ENCODE results near the gene KCTD20.

DNA sequence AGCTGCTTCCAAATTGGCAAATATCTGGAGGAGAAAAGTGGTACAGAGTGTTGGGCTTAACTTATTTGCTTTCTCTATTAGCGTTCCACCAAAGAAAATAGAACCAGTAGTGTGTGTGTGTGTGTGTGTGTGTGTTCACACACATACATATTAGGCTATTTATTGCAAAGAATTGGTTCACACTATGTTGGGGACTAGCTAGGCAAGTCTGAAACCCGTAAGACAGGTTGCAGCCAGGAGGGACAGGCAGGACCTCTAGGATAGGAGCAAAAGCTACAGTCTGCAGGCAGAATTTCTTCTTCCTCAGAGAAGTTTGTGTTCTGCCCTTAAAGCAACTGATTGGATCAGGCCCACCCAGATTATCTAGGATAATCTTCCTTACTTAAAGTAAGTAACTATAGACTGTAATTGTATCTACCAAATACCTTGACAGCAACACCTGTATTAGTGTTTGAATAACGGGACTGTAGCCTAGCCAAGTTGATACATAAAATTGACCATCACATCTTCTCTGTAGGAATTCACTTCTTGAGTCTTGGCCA, 12.8 kb downstream of the KCTD20 start:
- TF ChIP-seq, protein P1, sequence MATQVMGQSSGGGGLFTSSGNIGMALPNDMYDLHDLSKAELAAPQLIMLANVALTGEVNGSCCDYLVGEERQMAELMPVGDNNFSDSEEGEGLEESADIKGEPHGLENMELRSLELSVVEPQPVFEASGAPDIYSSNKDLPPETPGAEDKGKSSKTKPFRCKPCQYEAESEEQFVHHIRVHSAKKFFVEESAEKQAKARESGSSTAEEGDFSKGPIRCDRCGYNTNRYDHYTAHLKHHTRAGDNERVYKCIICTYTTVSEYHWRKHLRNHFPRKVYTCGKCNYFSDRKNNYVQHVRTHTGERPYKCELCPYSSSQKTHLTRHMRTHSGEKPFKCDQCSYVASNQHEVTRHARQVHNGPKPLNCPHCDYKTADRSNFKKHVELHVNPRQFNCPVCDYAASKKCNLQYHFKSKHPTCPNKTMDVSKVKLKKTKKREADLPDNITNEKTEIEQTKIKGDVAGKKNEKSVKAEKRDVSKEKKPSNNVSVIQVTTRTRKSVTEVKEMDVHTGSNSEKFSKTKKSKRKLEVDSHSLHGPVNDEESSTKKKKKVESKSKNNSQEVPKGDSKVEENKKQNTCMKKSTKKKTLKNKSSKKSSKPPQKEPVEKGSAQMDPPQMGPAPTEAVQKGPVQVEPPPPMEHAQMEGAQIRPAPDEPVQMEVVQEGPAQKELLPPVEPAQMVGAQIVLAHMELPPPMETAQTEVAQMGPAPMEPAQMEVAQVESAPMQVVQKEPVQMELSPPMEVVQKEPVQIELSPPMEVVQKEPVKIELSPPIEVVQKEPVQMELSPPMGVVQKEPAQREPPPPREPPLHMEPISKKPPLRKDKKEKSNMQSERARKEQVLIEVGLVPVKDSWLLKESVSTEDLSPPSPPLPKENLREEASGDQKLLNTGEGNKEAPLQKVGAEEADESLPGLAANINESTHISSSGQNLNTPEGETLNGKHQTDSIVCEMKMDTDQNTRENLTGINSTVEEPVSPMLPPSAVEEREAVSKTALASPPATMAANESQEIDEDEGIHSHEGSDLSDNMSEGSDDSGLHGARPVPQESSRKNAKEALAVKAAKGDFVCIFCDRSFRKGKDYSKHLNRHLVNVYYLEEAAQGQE (IDR thresholded peaks at IDR 0.05) = no peak
- TF ChIP-seq FOXA1 (IDR thresholded peaks at IDR 0.05) (no peak), SP1 (IDR thresholded peaks at IDR 0.05) (no peak), RAD21 (IDR thresholded peaks at IDR 0.05) (no peak)
- TF ChIP-seq, protein P2, sequence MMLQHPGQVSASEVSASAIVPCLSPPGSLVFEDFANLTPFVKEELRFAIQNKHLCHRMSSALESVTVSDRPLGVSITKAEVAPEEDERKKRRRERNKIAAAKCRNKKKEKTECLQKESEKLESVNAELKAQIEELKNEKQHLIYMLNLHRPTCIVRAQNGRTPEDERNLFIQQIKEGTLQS (IDR thresholded peaks at IDR 0.05) = no peak
- TF ChIP-seq, protein P3, sequence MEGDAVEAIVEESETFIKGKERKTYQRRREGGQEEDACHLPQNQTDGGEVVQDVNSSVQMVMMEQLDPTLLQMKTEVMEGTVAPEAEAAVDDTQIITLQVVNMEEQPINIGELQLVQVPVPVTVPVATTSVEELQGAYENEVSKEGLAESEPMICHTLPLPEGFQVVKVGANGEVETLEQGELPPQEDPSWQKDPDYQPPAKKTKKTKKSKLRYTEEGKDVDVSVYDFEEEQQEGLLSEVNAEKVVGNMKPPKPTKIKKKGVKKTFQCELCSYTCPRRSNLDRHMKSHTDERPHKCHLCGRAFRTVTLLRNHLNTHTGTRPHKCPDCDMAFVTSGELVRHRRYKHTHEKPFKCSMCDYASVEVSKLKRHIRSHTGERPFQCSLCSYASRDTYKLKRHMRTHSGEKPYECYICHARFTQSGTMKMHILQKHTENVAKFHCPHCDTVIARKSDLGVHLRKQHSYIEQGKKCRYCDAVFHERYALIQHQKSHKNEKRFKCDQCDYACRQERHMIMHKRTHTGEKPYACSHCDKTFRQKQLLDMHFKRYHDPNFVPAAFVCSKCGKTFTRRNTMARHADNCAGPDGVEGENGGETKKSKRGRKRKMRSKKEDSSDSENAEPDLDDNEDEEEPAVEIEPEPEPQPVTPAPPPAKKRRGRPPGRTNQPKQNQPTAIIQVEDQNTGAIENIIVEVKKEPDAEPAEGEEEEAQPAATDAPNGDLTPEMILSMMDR (IDR thresholded peaks at IDR 0.05; ENCODE audit: low read depth, low read length, missing input control) = no peak

Measured in liver (tissue), 3 donors.